NCI-H1436 (cell line): Measurements from ENCODE around the gene EPOP.
"Not testable (repeated sequence)": the region's sequence is repeated elsewhere in the genome, so short reads cannot be mapped to it uniquely, and the experiment has no call there.

Experiments used
- DNase-seq: peaks from one replicate; lab custom pipeline; 2025; lab: John Stamatoyannopoulos, UW

The EPOP gene

DNA sequence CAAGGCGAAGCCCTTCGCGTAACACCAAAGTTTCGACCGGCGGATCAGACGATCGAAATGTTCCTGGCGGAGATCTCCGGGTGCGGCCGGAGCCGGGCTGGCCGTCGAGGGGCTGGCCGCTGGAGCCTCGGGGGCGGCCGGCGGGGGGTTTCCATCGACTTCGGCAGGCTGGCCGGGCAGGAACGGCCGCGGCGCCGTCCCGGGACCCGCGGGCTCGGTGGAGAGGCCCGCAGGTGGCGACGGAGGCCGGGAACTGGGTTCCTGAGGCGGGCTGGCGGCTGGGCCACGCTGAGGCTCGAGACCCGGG is 1.1 kb downstream of the EPOP start:
- DNase-seq, result no peak

GRCh38 chr17:38672788-38673706 is 1.7 kb downstream of the EPOP start:
- no peak for DNase-seq

GRCh38 chr17:38671939-38672720 is 2.6 kb downstream of the EPOP start:
- DNase-seq, result no peak

DNA sequence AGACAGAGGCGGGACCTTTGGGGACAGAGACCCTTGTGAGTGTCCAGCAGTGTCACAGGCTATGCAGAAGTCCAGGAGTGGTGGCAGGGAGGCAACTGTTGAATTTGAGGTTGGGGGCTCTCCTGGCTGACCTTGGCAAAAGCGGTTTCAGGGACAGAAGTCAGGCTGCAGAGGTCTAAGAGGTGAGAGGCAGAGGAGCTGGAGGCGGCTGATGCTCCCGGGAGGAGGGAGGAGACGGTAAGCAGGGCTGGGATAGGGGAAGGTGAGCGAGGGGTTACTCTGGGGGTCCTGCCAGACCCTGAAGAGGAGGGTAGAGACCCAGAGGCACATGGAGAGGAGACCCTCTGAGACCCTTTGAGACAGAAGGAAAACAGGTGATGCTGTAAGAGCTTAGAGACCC is 5.2 kb downstream of the EPOP start:
- DNase-seq, result no peak

DNA sequence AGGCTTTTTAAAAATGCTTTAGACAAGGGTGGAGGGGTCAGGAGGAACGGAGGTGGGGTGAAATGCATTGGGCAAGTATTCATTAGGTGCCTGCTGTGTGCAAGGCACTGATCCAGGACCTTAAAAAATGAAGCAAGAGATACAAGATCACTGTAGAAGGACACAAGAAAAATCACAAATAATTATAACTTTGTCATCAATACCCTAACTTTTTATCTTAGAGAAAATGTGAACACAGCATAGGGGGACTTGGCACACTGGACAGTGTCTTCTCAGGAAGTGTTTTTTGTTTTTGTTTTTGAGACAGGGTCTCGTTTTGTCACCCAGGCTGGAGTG is 7.0 kb downstream of the EPOP start:
- DNase-seq, result no peak

GRCh38 chr17:38667099-38667786 is 7.5 kb downstream of the EPOP start:
- DNase-seq, result peak; percentile 81

- no peak for DNase-seq
Observed at GRCh38 chr17:38663964-38664644, 10.7 kb downstream of the EPOP start.

DNA sequence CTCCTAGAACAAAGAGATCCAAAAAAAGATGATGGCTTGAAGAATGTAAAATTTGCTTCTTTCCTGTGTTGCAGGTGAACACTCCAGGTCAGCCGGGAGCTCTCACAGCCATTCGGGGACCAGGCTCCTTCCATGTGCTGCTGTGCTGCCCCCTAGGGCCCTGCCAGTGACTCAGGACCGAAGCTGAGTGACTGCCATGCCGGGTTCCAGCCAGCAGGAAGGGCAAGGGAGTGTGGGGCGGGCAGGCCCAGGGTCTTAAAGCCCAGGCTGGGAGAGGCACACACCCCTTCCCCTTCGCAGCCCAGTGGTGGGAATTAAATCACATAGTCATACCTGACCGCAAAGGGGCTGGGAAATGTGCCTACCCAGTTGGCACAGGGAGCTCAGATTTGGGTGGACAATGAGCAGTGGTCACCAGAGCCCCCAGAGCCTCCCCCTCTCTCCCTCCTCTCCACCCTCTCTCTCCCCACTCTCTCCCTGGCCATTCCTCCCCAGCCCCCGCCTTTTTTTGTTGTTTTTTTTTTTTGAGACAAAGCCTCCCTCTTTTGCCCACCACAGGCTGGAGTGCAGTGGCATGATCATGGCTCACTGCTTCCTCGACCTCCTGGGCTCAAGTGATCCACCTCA is 11.5 kb downstream of the EPOP start:
- DNase-seq, result peak; percentile 89

GRCh38 chr17:38660097-38661025 is 14.4 kb downstream of the EPOP start:
- DNase-seq, result no peak

- DNase-seq, result no peak
Observed at GRCh38 chr17:38659415-38659814, 15.3 kb downstream of the EPOP start.

DNA sequence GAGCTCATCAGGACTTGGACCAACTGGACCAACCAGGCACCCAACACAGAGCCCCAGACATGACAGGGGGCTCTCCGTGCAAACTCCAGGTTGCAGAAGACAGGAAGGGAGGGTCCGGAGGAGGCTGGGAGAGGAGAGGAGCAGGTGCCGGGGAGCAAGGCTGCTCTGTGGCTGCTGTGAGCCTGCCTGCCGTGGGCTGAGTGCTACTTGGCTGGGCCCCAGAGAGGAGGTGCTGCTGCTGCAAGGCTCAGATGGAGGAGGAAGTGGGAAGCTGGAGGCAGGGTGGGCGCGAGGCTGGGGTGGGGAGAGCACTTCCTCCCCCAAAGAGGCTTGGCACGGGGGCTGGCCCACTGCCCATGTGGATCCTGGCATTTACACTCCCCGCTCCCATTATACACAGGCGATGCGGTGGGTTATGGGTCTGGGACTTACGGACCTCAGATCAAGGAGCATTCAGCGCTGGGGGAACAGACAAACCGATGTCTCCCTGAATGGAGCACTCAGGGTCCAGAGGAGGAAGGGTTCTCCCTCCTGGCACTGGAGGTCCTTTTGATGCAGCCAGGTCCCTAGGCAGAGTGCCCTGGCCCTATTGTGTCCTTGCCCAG is 15.9 kb downstream of the EPOP start:
- no peak for DNase-seq

DNA sequence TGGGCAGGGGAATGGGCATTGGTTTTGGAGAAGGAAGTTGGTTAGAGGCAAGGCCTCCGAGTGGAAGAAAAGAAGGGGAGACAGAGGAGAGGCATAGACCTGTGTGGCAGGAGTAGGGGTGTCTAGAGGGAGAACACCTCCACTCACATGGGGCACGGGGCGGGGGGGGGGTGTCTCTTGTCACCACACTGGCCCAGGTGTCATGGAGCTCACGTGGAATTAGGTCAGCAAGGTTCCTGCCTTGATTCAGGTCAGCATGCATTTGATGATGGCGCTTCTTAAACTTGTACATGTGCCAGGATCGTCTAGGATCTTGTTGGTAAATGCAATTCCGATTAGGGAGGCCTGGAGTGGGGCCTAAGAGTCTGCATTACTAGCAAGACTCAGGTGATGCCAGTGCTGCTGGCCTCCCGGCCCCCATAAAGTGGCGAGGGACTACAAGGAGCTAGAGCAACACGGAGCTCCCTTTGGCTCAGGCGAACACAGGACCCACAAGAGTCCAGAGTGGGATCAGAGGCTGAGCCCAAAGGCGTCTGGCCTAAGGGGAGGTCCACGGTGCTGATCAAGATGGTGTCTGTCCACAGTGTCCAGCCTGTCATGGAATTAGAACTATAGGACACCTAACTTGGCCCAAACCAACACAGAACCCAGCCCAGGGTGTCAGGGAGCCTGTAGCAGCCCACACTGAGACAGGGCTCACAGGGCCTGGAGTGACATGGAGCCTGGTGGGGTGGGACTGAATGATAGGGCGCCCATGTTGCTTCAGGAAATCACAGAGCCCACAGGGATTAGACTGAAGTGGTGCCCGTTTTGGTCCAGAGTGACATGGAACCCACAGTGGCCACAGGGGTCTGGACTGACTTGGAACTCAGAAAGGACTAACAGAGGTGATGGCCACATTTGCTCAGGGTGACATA is 16.7 kb downstream of the EPOP start:
- no peak for DNase-seq

GRCh38 chr17:38656959-38657823 is 17.6 kb downstream of the EPOP start:
- no peak for DNase-seq

DNA sequence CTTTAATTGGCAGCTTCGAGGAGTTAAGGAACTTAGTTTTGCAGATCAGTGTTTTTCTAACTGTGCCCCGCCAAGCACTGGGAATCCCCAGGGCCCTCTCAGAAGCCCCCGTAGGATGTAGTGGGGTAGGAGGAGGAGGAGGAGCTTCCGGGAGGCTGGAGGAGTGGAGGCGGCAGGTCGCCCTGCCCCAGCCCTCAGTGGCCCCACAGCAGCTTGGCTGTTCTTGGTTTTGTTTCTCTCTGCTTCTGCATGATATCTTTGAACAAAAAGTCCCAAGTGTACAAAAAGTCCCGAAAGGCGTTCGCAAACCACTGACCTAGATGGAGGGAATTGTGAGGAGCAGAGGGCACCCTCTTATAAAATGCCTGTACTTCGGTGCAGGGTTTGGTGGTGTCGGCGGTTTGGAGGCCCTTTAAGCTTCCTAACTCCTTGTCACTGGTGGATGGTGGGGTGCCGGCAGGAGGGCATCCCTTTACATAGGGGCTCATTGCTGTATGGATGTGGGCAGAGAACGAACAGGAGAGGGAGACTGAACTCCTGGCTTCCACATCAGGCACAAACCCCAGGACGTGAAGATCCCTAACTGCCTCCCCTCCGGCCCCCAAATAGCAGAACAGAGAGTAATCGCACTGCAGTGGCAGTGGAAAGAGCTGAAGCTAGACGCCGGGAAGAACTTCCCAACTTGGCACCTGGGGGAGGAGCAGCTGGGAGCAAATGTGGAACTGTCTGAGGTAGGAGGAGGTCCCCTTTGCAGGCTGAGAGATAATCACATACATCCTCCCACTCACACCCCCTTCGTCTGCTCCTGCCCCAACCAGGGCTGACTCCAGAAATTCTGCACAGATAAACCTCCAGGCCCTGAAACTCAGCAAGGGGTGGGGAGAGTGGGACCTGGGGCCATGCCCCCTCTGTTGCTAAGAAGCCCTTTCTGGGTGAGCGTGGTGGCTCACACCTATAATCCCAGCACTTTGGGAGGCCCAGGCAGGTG is 20.1 kb downstream of the EPOP start:
- DNase-seq, result no peak

DNA sequence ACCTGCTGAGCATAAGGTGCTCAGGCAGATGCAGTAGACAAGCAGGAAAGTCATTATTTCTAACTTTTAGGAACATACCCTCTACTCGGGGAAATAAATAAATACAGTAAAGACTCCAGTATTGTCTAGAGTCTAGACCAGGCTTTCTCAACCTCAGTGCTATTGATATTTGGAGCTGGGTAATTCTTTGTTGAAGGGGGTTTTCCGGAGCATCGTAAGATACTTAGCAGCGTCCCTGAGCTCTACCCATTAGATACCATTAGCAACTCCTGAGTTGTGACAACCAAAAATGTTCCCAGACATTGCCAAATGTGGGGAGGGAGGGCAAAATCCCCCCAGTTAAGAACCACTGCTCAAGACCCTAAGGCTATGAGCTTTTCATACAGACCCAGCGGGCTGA is 21.1 kb downstream of the EPOP start:
- no peak for DNase-seq

- DNase-seq, result no peak
Observed at GRCh38 chr17:38653230-38653629, 21.5 kb downstream of the EPOP start.

DNA sequence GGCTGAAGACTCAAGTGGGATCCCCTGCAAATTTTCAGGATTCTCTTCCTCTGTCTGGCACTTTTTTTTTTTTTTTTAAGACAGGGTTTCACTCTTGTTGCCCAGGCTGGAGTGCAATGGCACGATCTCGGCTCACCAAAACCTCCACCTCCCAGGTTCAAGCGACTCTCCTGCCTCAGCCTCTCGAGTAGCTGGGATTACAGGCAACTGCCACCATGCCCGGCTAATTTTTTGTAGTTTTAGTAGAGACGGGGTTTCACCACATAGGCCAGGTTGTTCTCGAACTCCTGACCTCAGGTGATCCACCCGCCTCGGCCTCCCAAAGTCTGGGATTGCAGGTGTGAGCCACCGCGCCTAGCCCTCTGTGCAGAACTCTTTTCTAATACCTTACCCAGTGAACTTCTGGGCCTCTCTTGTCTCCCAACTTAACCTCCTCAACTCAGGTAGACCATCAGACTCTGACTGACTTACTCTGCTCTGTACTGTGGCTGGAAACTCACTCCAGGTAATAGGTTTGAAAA is 24.0 kb downstream of the EPOP start:
- not testable (repeated sequence) for DNase-seq
